Activated effector memory CD4-positive, alpha-beta T cell treated with Interleukin-2 at 50 U/mL for 16 hours (primary cell): ENCODE measurements around the gene ZNF474.

Experiments
- DNase-seq: peaks from one replicate; pipeline ENCODE4 v3.0.0-alpha.2; 2020

The ZNF474 gene

DNA sequence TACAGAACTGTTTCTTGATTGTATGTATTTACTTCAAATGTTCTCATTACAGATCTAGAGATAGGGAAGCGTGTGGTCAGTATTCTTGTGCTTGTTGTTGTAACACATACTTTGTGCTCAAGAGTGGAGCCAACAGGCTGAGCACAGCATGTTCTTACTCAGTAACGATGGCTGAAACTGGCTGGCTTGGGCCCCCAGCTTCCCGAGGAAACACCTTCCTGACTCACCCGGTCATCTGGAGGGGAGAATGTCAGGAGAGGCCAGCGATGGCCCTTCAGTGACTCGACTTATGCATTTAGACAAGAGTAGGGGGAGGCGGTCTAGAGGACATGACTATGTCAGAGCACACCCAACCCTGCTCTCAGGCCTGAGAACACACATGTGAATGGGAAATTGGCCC, 25.6 kb downstream of the ZNF474 start:
- no peak for DNase-seq

DNA sequence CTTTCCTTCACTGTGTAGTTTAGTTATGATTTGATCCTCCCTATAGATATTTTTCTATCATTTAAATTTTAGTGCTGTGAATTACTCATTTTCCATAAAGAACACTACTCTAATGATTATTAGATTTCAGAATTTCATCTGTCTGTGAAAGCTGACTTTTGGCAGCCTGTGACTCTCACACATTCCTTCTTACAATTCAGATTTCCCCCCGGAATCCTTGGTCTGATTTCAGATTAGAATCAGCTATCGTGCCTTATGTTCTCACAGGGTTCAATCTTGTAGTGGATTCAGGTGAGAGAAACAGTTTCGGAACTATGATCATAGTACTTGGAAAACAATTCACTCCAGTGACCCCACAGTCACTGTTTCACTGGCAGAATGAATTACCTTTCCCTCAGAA, 26.2 kb downstream of the ZNF474 start:
- DNase-seq, result no peak

DNA sequence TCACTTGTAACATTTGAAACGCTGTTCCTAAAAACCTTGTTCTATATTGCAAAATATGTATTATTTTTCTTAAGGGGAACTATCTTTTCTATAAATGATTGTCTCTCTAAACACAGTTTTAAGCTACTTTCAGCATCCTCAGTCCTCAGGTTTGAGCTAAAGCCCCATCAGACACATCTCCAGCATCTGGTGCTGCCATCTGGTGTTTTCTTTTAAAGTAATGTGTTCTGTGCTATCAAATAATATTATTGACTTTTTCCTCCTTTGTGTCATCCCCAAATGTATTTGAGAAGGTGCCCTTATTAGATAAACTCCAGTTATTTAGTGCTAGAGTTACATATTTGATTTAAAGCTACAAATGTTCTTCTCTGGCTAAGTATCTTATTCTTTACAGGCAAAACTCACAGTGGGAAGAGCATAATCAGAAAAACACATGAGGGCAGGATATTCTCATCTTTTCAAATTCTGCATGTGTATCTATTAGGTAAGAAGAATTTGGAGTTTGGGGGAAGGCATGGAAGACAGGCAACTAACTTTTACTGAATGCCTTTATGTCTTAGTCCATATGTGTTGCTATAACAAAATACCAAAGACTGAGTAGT, 27.5 kb downstream of the ZNF474 start:
- DNase-seq, result no peak

DNA sequence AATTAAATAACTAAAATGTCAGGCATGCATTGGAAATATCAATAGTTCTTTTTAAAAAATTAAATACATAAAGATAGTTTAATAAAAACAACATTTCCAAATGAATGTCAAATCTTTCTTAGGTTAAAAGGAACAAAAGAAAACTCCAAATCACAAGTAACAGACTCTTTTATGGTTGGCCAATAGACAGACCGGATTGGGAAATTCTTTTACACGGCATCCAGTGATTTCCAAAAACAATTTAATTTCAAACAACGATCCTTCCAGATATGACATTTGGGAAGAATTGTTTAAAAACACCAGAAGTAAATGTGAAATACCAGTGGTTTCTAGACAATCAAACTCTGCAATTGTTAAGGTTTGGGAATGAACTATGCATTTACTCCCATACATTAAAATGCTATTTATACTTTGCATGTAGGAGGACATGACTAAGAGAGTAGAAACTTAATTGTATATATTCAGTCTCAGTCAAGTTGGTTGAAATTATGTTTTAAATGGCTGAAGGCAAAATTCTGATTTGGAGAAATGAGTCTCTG, 32.8 kb downstream of the ZNF474 start:
- no peak for DNase-seq

DNA sequence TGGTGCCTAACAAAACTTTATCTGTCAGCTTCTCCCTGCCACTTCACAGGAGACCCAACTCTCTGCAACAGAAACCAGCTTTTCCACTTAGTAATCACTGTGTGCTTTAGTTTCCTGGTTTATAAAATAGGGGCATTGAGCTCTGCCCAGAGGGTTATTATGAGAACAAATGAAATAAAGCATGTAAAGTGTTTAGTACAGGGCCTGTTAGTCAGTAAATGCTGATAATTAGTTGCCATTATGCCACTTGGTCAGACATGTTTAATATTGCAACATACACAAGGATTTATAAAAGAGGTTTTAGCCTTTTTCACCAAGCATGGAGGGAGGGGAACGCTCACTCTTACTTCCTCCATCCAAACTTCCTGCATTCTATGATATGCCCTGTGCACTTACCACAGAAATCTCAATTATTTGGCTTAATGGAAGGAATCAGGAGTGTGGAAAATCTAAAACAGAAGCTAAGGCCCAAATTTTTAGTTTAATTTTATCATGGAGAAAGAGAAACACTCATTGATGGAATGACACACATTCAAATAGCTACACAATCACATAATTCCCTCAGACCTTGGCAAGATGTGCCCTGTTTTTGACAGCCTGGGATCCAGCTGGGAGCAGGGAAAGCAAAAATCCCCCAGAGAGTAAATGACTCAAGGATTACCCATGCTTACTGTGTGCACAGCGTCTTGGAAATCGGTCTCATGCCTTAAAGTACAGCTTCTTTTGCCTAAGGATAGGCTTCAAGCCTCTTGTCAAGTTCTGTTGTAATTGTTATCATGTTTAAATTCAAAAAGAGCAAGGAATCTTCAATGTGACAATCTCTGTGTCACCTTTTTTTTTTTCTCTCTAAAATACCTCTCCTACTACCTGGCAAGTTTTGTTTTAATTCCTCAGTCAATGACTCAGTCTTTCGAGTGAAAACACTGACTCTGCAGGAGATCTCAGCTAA, 34.0 kb downstream of the ZNF474 start:
- DNase-seq, result no peak

DNA sequence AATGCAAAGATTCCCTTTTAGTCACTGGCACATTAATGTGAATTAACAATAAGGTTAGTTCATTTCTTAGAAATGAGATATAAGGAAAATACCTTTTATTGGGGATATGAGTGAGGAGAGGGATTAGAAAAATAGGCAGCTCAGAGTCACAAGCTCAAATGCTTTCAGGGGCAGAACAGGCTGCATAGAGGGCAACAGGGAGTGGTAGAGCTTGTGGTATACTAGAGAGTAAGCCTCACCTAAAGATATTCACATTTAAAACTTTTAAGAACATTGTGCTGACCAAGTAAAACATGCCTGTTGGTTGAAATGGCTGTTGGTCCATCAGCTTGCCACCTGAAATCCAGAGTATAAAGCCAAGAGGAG, 34.7 kb downstream of the ZNF474 start:
- no peak for DNase-seq

DNA sequence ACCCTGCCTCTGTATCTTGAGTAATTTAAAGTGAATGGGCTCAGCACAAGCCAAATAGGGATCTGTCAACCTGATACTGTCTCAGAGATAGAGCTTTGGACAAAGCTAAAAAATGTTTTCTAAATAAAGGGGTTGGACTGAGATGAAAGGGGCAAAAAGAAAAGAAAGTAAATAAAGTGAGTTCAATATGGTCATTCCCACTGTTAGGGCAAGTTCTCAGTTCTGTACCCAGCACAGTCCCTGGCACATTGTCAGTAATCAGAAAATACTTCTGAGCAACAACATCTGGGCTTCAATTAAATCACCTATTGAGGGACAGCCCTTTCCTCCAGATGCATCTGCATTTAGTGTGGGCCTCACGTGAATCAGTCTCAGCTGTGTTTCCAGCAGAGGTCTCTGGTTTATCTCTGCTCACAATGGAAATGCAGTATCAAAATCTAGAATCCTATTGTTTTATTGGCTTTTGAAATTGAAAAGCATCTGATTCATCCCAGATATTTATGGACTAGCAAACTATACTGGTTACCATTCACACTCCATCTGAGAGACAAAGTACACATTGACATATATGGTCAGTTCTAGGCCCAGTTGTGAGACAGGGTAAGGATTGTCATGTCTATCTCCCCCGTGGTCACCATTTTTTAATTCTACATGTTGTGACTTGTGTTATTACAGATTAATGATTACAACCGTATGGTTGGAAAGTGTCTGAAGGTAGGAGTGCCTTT, 35.6 kb downstream of the ZNF474 start:
- DNase-seq, result no peak

DNA sequence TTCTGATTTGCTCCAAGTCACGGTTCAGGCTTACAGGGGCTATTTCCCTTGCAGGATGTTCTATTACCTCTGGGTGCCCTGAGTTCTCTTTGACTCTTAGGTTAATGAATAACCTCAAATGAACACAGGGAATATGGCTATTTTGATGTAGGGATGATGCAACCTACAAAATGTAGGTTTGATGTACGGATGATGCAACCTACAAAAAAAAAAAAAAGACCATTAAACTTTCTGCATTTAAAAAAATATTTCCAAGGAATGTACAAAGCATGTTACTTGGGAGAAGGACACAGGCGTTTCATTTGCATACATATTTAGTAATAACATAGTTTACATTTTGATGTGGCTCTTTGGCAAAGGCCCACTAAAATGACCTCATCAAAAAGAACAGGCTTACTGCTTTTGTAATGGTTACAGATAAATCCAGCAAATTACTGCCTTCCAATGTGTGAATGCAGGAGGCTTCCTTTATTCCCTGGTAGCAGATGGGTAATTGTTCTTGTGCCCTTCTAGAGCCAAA, 36.3 kb downstream of the ZNF474 start:
- no peak for DNase-seq

DNA sequence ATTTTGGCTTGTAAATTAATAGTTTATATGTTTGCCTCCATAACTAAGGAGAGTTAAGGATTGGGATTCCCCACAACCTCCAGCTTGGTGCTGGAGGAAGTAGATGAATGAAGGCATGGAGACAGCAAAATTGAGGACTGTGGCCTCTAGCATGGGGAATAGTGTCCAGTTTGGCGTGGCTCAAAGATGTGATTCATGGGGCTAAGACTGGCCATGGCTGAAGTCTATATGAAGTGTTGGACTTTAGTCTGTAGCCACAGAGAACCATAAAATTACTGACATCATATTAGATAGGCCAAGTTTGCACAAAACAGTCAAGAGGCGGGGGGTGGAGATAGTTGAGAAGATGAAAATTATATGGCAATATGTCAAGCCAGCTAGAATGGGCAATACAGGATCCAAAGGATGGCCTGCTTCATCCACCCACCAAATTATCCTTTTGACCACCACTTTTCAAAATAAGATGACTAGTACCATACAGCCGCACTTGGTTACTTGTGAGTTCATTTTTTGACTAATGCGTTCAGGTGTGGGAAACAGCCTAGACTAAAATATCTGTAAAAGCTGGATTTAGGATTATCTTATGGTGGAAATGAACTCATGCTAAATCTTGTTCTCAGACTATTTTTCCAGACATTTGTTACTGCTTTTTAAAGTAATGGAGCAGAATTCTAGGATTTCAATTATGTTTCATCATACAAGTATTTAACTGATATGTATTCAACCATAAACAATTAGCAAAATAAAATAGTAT, 40.2 kb downstream of the ZNF474 start:
- DNase-seq, result no peak

DNA sequence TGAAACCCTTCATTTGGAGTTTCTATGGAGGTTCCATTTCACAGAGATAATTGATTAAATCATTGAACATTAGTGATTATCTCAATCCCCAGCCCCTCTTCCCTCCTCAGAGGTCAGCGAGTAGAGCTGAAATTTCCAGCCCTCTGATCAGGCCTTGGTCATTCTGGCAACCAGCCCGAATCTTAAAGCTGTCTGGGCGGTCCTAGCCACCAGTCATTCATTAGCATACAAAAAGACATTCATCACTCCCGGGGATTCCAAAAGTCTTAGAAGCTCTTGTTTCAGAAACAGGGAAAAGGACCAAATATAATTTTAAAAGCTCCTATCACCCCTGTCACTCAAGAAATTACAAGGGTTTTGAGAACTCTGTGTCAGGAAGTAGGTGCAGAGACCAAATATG, 41.3 kb downstream of the ZNF474 start:
- DNase-seq, result no peak

DNA sequence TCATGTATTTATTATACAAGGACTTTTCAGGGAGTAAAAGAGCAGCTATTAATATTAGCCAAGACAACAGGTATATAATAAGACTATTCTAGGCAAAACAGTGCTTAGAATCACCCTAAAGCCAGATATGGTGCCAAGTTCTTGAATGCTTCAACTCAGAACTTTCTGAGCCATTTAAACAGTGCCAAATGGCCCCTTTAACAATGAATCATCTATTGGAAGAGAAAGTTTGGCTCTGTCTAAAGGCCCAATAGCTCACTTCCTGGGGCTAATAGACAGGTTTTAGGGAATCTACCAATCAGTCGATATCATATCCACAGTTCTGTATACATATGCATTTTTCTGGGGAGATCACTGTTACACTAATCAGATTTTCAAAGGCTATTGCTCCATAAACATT, 42.9 kb downstream of the ZNF474 start:
- no peak for DNase-seq

DNA sequence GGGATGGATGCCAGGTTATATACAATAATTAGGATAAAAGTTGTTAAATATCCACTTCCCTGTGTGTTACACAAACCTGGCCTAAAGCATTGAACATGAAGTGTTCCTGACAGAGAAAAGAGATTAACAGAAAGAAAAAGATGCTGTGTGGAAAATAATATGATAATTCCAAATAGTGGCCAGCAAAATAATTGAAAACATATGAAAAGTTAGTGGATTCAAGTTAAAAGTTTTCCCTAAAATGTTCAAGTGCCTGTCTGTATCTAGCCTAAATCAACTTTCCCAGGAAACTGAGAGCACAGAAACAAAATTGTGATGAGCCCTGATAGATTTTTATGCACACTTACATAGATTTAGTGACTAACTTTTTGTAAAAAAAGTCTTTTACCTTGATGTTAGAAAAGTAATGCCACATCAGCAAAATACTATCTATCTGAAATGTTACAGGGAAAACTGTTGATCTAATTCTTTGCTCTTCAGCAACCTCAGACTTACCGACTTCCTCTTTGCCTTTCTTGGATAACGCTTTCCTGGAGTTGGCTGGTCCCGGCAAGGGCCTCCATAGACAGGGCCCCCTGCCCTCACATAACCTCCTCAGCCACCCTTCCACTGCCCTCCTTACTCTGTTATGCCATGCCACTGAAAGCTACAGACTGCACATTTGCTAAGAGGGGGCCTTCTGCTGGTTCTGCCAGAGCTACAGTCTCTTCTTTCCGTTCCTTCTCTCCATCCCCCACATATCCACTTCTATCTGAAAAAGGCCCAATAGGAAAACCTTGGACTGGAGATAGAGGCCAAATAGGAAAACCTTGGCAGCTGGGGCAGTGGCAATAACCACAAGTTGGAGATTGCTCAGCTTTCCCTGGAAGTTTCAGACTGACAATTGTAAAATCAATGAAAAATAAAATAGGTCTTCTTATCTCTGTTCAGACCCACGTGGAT, 44.4 kb downstream of the ZNF474 start:
- no peak for DNase-seq

DNA sequence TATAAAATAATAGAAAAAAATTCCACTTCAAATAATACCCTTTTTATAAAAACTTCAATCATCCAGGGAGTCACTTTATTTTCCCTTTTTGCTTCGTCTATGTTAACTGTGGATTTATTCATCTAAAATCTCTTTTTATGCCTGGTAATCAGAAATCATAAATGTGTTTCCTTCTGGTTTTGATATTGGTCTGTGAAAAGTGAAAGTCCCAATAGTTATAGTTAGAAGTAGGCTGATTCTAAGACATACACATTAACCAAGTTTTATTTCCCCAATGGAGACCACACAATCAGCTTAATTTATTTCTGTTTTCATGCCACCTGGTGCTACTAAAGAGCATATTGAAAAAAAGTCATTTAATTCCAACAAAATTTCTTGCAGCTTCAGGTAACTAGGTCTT, 45.7 kb downstream of the ZNF474 start:
- no peak for DNase-seq

DNA sequence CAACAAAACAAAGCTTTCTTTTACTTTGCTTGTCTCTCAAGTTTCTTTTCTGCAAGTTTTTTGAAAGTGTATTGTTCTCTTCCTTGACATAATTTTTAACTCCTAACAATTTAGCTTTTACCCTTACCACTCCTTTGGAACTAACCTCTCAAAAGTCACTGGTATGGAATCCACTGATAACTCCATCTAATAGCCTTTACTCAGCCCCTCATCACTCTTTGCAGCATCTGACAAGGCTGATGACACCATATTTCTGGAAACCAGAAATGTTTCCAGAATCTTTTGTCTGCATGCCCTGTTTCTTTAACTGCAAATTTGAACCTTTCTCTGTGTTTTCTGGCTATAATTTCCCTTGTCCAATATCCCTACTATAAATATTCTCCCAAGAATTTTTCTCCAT, 46.5 kb downstream of the ZNF474 start:
- no peak for DNase-seq

DNA sequence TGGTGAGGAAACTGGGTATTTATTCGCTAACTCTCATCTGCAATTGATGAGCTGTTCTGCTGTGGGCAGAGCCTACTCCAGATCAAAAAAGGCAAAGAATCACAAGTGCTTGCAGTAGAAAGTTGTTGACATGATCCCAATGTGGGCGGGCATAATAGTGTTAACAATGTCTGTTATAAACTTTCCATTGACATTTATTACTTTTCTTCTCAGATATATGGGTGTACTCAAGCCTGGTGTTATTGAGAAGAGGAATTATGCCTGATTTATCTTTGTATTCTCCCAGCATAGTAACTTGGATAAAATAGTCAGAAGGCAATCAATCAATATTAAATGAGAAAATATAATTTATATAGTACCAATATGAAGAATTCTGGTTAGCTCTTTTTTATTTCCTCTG, 47.8 kb downstream of the ZNF474 start:
- DNase-seq, result no peak

DNA sequence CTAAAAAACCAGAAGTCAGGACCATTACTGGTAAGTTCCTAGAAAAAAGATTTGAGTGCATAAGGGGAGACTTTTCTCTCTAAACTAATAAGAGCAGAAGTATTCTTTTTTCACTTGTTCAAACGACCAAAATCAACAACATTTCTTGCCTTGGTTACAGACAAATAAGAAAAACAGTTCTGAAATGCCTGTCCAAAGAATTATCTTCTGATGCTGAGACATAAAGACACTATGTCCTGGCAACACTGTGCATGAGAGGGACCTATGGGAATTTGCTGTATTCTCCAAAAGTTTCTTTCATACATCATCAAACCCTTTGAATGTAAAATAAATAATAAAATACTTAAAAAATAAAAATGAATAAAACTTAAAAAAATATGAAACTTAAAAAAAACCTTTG, 50.4 kb downstream of the ZNF474 start:
- no peak for DNase-seq

DNA sequence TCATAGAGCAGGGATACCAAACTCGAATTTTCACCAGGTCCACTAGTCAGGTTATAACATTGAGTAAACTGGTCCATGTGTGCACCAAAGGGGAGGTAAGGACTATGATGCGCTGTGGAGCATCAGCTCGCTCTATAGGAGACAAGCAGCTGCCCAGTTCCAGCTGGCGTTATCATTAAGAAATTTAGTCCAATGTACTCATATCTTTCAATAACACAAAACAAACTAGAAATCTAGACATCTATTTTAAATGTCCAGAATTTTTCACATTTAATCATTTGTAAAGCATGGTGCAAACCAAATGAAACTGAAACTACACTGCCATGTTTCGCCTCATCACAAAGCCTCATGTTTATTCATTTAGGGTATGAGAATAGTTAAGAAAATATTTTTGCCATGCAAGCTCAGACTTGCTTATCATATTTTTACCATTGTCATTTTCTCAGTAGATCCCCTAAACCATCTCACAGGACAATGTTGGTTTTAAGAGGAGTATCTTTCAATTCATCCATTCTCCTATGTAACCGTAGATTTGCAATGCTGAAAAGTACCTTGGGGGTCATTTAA, 50.9 kb downstream of the ZNF474 start:
- DNase-seq, result no peak

DNA sequence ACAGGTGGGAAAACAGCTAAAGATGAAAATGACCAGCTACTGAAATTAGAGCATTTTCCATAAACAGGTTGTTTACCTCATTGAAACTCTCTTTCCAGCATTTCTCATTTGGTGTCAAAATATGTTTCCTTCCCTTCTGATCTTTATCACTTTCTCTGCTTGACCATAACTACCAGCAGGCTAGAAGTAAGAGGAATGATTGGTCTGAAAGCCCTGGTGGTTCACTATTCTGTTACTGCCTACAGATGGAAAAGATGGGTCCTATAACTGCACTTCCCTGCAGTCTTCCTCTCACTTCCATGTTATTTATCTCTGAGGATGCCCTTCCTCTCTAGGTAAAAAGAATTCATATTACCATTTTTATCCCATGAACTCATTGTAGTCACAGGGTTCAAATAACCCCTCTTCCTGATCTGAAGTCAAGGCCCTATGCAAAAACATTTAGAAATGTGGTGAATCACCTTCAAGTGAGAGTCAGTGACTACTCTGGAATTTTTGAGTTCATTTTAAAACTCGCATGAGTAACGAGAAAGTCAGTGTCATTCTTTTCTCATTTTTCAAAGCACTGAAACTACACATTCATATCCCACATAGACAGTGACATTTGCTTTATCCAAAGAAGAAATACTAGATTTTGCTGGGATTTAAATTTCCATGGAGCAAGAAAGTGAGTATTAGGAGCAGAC, 51.7 kb downstream of the ZNF474 start:
- no peak for DNase-seq

DNA sequence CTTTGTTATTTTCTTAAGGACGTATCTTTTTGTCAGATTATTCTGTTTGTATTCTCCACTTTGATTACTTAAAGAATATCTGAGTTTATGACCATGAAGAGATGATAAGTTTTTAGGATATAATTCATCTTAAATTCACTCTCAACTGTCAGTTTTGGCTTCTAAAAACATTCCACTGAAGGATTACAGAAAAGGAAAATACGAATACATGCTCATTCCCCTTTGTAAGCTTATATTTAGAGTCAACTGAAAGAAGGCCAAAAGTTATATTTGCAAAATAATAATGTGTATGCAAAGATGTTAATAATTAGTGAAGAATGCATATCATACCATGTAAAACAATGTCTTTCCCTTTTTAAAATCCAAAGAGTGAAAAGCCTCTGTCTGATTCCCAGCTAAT, 52.5 kb downstream of the ZNF474 start:
- DNase-seq, result no peak

DNA sequence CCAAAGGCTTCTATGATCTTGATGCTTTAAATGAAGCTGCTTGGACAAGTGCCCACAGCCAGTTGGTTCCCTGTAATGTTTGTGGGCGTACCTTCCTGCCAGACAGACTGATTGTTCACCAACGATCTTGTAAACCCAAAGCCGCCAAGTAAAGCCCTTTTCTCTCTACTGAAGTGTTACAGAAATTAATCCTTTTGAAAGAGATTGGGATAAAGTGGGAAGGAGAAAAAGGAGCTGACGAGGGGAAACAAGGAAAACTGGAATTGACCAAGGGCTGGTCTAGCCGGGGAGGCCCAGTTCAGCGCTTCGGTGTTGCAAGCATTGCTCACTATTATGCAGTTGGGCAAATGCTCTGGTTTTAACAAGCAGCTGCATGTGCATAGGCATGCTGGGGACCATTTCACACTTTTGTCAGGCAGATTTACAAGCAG, 53.2 kb downstream of the ZNF474 start:
- DNase-seq, result no peak
